Frontal cortex (tissue), 4 donors: ENCODE measurements around the gene CPSF3. TPM values are rescaled to one million over a fixed set of nuclear protein-coding genes. Genes with fewer than 3 reads are reported as not detected.

ENCODE experiments used
- DNase-seq, 2 donors: peaks; one replicate each; pipeline ENCODE4 v3.0.0; 2012; ENCODE audit warnings: low spot score in 2 of 2
- FAIRE-seq: peaks from 2 replicates; lab custom pipeline; 2012; peaks lifted over from hg19 to GRCh38; lab: Jason Lieb, UNC
- total RNA-seq: library from RNA; depleted of rRNA; stranded (reverse); fragments of >200 nt; gene quantifications from one replicate; pipeline ENCODE4 v1.2.3, GENCODE V29; 2014
- donor health status: control.
- donor health status: control.
- donor health status: control.

The CPSF3 gene
- total RNA-seq, 1 donor from 2014 or later = 39.9 TPM

GRCh38 chr2:9461079-9461478 is 37.6 kb downstream of the CPSF3 start:
- no peak for DNase-seq
- no peak for FAIRE-seq

GRCh38 chr2:9462313-9462712 is 38.9 kb downstream of the CPSF3 start:
- no peak for FAIRE-seq
- DNase-seq = no peak

- FAIRE-seq (no peak), DNase-seq (no peak)
These were observed 39.6 kb downstream of the CPSF3 start for GRCh38 chr2:9462886-9463697.

- FAIRE-seq (no peak), DNase-seq (no peak)
These were observed 40.2 kb downstream of the CPSF3 start for GRCh38 chr2:9463698-9464034.

- FAIRE-seq (no peak), DNase-seq (no peak)
These were observed 41.7 kb downstream of the CPSF3 start for GRCh38 chr2:9465170-9465569.

GRCh38 chr2:9466147-9466683 is 42.8 kb downstream of the CPSF3 start:
- no peak for FAIRE-seq
- no peak for DNase-seq

GRCh38 chr2:9467687-9468086 is 44.2 kb downstream of the CPSF3 start:
- FAIRE-seq (no peak), DNase-seq (no peak)

- DNase-seq (no peak), FAIRE-seq (no peak)
These were observed 47.8 kb downstream of the CPSF3 start for GRCh38 chr2:9471206-9471605.

- FAIRE-seq = no peak
These were observed 49.1 kb downstream of the CPSF3 start for GRCh38 chr2:9472511-9472910.

GRCh38 chr2:9473308-9473984 is 50.0 kb downstream of the CPSF3 start:
- FAIRE-seq = no peak
- DNase-seq = no peak

More at GRCh38 chr2:9472511-9472910, 49.1 kb downstream of the CPSF3 start:
- no peak for DNase-seq

GRCh38 chr2:9473985-9474360 is 50.5 kb downstream of the CPSF3 start:
- FAIRE-seq = no peak
- DNase-seq = peak; percentile 66 to 68

GRCh38 chr2:9474361-9475057 is 51.1 kb downstream of the CPSF3 start, which contains the start of gene IAH1:
IAH1 (plus strand) TSS chr2:9474551; CDS start chr2:9474567, 16 bp downstream.
- DNase-seq (peak; percentile 87 to 92), FAIRE-seq (no peak)

GRCh38 chr2:9477914-9478313 is 54.5 kb downstream of the CPSF3 start:
- no peak for DNase-seq
- FAIRE-seq = no peak

GRCh38 chr2:9478526-9478925 is 55.1 kb downstream of the CPSF3 start:
- DNase-seq = no peak
- FAIRE-seq = no peak

GRCh38 chr2:9480157-9480556 is 56.7 kb downstream of the CPSF3 start:
- FAIRE-seq (no peak), DNase-seq (no peak)

GRCh38 chr2:9483107-9483506 is 59.7 kb downstream of the CPSF3 start:
- no peak for FAIRE-seq
- DNase-seq = no peak

GRCh38 chr2:9484533-9484932 is 61.1 kb downstream of the CPSF3 start:
- FAIRE-seq (no peak), DNase-seq (no peak)

GRCh38 chr2:9488583-9489547 is 65.4 kb downstream of the CPSF3 start:
- FAIRE-seq (no peak), DNase-seq (no peak)

- no peak for FAIRE-seq
- no peak for DNase-seq
These were observed 67.3 kb downstream of the CPSF3 start for GRCh38 chr2:9490789-9491188.
